GM18873 (cell line): ENCODE measurements around the gene SEPTIN5.

Experiments used
- ATAC-seq: cut with Tn5 transposase; IDR thresholded peaks from one replicate; pipeline ENCODE4 v1.9.1; 2021; ENCODE audit warnings: mild to moderate bottlenecking, moderate library complexity, moderate number of reproducible peaks; ENCODE audit not compliant: unreplicated experiment, low FRiP score

The SEPTIN5 gene

GRCh38 chr22:19745155-19746101, 31.1 kb downstream of the SEPTIN5 start:
- no peak for ATAC-seq

- no peak for ATAC-seq
Observed at GRCh38 chr22:19746726-19747125, 32.4 kb downstream of the SEPTIN5 start.

- ATAC-seq: no peak
Observed at GRCh38 chr22:19747551-19747950, 33.2 kb downstream of the SEPTIN5 start.

- no peak for ATAC-seq
Observed at GRCh38 chr22:19748139-19748538, 33.8 kb downstream of the SEPTIN5 start.

- ATAC-seq: no peak
Observed at GRCh38 chr22:19748991-19749664, 34.8 kb downstream of the SEPTIN5 start.

- ATAC-seq: no peak
Observed at GRCh38 chr22:19749876-19750275, 35.6 kb downstream of the SEPTIN5 start.

- ATAC-seq: no peak
Observed at GRCh38 chr22:19750507-19751490, 36.5 kb downstream of the SEPTIN5 start.

- ATAC-seq: no peak
Observed at GRCh38 chr22:19751497-19752245, 37.4 kb downstream of the SEPTIN5 start.

- ATAC-seq: no peak
Observed at GRCh38 chr22:19753090-19753842, 39.0 kb downstream of the SEPTIN5 start.

GRCh38 chr22:19753996-19754700, 39.8 kb downstream of the SEPTIN5 start:
- no peak for ATAC-seq

GRCh38 chr22:19754701-19755144, 40.4 kb downstream of the SEPTIN5 start:
- no peak for ATAC-seq

- no peak for ATAC-seq
Observed at GRCh38 chr22:19755145-19755710, 40.9 kb downstream of the SEPTIN5 start.

GRCh38 chr22:19755722-19756287, 41.5 kb downstream of the SEPTIN5 start:
- ATAC-seq: no peak

- no peak for ATAC-seq
Observed at GRCh38 chr22:19756288-19757128, 42.2 kb downstream of the SEPTIN5 start.

GRCh38 chr22:19757140-19757984, 43.1 kb downstream of the SEPTIN5 start:
- ATAC-seq: no peak
